GM12892 (cell line): ENCODE data around the gene MMP26.
A peak's percentile ranks its signal among the peaks of the same experiment; 100 is the strongest.
"Not testable (repeated sequence)": the region's sequence is repeated elsewhere in the genome, so short reads cannot be mapped to it uniquely, and the experiment has no call there.

Source experiments
- DNase-seq: peaks from one replicate; pipeline ENCODE4 v3.0.0; 2011; ENCODE audit not compliant: insufficient read length
- FAIRE-seq: peaks from 2 replicates; lab custom pipeline; 2011; peaks lifted over from hg19 to GRCh38; lab: Jason Lieb, UNC
- POLR2A ChIP-seq: IDR thresholded peaks from 2 replicates; pipeline ENCODE4 v1.6.1; 2011; ENCODE audit warnings: low read depth, low read length, control low read depth
- POLR2AphosphoS5 ChIP-seq: IDR thresholded peaks from 2 replicates; pipeline ENCODE4 v1.6.1; 2011; ENCODE audit warnings: low read depth, low read length, control low read depth
- TAF1 ChIP-seq: IDR thresholded peaks from 2 replicates; pipeline ENCODE4 v1.6.1; 2011; ENCODE audit warnings: low read depth, mild to moderate bottlenecking, control low read depth, low read length, borderline replicate concordance

MMP26 gene

DNA sequence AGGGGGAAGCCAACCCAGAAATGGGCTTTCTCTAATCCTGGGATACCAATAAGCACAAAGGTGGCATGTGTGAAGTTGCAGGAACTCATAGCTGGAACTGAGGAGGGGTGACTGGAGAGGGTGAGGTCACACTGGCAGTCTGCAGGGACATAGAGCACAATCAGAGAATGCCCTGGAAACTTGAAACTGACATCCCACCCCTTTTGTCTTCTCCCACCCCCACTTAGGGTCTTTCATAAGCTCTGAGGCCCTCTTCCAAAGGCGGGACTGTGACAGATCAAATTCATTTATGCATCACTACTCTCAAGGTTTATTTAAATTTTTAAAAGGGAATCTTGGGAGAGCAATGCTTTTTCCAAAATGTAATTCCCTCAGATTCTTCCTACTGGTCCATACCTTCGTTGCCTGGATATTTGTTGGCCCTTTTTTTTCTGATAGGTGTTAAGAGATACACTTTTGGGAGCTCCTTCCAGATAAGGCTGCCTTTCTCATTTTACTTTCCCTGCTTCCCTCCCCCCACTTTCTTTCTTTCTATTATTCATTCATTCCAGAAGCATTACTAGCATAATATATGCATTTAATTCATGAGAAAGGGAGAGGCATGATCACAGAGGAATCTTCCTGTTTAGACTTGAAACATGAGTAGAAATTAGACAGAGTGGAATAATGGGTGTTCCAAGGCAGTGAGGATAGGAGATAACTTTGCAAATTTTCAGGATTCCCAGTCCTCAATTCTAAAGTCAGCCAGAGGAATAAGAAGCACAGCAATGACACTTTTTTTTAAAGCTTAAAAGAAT, 21.8 kb upstream of the MMP26 start:
- DNase-seq = no peak
- no peak for TF ChIP-seq TAF1
- no peak for TF ChIP-seq POLR2A
- no peak for TF ChIP-seq POLR2AphosphoS5
- FAIRE-seq = no peak

- FAIRE-seq (no peak), DNase-seq (no peak)
- TF ChIP-seq TAF1 (no peak), POLR2AphosphoS5 (no peak), POLR2A (no peak)
Observed at GRCh38 chr11:4684631-4685285, 19.8 kb upstream of the MMP26 start.

GRCh38 chr11:4695442-4695841, 9.1 kb upstream of the MMP26 start:
- TF ChIP-seq TAF1 = no peak
- TF ChIP-seq POLR2AphosphoS5 = no peak
- DNase-seq (no peak), FAIRE-seq (no peak)

- FAIRE-seq (no peak), DNase-seq (no peak)
- TF ChIP-seq POLR2AphosphoS5 (no peak), TAF1 (no peak), POLR2A (no peak)
Observed at GRCh38 chr11:4697585-4697984, 7.0 kb upstream of the MMP26 start, which contains the start of gene OR51E2. Gene OR51E2 (minus strand): TSS chr11:4697853. CDS start chr11:4682711, 15,142 bp downstream.

- FAIRE-seq (peak; percentile 88), DNase-seq (no peak)
- TF ChIP-seq POLR2AphosphoS5 (no peak), TAF1 (no peak), POLR2A (no peak)
Observed at GRCh38 chr11:4699697-4700435, 4.7 kb upstream of the MMP26 start.

DNA sequence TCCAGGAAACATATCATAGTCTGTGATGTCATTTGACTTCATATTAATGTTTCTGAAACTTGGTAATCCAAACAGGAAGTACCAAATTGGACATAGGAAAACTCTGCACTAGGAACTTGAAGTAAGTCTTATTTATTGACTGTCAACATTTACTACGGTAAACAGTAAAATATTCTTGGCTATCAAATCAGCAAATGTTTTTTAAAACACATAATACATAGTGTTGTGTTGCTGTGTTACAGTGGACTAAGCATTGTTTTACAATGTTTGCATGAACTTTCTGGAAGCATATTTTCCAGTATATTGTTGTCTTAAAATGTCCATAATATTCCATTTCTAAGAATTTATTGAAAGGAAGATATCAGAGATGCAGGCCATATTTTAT, 4.2 kb upstream of the MMP26 start:
- DNase-seq (no peak), FAIRE-seq (no peak)
- no peak for TF ChIP-seq POLR2AphosphoS5
- TF ChIP-seq TAF1 = no peak
- no peak for TF ChIP-seq POLR2A

DNA sequence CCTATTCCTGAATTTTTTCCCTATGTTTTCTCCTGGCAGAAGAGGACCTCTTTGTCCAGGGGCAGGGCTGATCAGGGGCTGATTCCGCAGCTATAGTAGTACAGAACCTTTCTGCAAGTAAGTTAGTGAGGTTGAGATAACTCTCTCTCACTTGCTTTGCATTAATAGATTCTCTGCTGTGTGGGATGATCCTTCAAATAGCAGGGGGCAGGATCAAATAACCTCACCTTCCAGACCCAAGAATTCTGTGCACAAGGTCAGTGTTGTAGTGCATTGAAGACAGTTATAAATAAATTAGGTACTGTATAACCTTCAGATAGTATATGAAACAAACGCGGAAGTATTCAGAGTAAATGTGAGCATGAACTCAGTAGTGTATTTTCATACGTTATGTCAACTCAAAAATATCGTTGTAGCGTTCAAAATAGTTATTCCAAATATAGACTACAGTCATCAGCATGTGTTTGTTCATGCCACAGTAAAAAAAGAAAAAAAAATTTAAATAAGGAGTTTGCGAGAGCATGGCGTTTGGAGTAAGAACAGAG, 278 bp downstream of the MMP26 start:
- TF ChIP-seq POLR2A (no peak), POLR2AphosphoS5 (no peak), TAF1 (no peak)
- FAIRE-seq (no peak), DNase-seq (no peak)

DNA sequence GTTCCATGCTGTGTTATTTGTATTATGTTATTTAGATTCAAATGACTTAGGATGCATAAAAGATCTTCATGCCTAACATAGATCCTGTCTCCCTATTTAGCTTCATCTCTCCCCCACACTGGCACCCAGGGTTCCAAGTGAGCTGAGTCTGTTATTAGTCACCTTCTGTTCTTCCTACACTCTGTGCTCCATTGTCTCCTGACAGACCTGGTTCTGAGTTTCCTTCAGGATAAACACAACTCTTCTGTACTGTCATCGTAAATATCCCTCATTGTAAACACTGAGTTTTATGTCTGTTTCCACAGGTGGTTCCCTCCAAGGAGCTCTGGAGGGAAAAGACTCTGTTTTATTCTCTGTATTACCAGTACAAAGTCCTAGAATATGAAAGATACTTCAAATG, 8.7 kb downstream of the MMP26 start:
- TF ChIP-seq POLR2AphosphoS5 = no peak
- TF ChIP-seq TAF1 = no peak
- no peak for TF ChIP-seq POLR2A
- no peak for FAIRE-seq

DNA sequence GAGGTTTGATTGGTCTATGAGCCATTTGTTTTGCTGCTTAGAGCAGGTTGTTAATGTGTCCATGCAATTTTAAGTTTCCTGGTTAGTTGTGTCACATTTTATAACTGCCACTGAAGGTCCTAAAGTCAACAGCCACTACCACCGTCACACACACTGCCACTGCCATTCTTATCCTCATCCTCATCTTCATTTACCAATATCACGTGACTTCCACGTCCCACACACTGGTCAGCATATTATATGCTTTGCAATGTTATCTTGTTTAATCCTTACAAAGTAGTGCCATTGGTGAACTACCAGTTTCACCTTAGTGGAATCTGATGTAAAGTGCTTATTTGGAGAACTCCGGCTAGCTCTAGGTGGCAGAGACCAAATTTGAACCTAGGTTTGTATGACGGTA, 9.7 kb downstream of the MMP26 start:
- FAIRE-seq (no peak), DNase-seq (no peak)
- TF ChIP-seq TAF1 = no peak
- no peak for TF ChIP-seq POLR2AphosphoS5
- TF ChIP-seq POLR2A = no peak

More for the DNA sequence above, 8.7 kb downstream of the MMP26 start:
- DNase-seq = no peak

DNA sequence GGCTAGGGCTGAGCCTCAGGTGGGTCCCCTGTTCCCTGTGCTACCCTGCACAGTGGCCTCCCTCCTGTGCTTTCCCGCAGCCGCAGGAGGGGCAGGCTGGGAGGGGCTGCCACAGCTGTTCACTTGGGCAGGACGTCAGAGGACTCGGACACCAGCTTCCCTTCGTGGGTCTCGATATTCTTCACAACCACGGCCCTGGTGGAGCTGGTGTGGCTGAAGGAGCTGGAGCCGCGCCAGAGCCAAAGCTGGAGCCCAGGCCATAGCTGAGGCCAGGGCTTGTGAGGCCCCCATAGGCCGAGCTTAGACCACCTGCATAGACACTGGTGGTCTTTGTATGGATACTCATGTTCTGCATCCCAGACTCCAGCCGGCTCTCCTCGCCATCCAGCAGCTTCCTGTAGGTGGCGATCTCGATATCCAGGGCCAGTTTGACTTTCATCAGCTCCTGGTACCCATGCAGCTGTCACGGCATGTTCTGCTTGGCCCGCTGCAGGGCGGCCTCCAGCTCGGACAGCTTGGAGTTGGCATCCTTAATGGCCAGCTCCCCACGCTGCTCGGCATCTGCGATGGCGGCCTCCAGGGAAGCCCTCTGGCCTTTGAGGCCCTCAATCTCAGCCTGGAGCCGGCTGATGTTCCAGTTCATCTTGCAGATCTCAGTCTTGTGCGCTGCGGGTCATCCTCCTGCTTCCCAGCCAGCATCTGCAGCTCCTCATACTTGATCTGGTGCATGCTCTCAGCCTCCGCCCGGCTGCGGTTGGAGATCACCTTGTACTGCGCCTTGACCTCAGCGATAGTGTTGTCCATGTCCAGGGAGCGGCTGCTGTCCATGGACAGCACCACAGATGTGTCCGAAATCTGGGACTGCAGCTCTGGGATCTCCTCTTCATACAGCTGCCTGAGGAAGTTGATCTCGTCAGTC, 18.3 kb downstream of the MMP26 start:
- not testable (repeated sequence) for DNase-seq

More for the DNA sequence above, 18.3 kb downstream of the MMP26 start:
- peak; percentile 9 for FAIRE-seq
